SU-DHL-6 (cell line): ENCODE data around the gene ITSN2.

Experiments
- CTCF ChIP-seq: fragments of 200-600 bp; sonication (generic); IDR thresholded peaks from one replicate; pipeline ENCODE4 v1.5.1; 2017; ENCODE audit warnings: antibody characterized with exemption, mild to moderate bottlenecking, low read length, moderate library complexity; ENCODE audit not compliant: insufficient read depth, poor library complexity, severe bottlenecking
- EZH2phosphoT487 ChIP-seq: fragments of 200-600 bp; sonication (generic), shearing (Covaris generic); conservative IDR thresholded peaks from 2 replicates; pipeline ENCODE4 v1.6.1; 2018; ENCODE audit warnings: mild to moderate bottlenecking, antibody characterized with exemption, low read length, moderate library complexity, mixed read lengths

- TF ChIP-seq EZH2phosphoT487 (no peak), CTCF (peak; percentile 35)
These were observed 131.9 kb downstream of the ITSN2 start for GRCh38 chr2:24228470-24228869.
